ENCODE results near the gene REXO1.

GRCh38 chr19:1804858-1805257 is 43.4 kb downstream of the REXO1 start:
- TF ChIP-seq POLR2A (IDR thresholded peaks at IDR 0.05; ENCODE audit: low read length) (no peak), GATA1 (IDR thresholded peaks at IDR 0.05; ENCODE audit: low read depth, low read length) (no peak)

Measured in erythroblast (primary cell).